ENCODE data around the gene ST3GAL2. TPM values are rescaled to one million over a fixed set of nuclear protein-coding genes. Genes with fewer than 3 reads are reported as not detected.

The ST3GAL2 gene
- total and polyA plus RNA-seq, 2 of the 4 experiments (the other 2 are of a cell fraction), result 17.4 to 17.7 TPM

DNA sequence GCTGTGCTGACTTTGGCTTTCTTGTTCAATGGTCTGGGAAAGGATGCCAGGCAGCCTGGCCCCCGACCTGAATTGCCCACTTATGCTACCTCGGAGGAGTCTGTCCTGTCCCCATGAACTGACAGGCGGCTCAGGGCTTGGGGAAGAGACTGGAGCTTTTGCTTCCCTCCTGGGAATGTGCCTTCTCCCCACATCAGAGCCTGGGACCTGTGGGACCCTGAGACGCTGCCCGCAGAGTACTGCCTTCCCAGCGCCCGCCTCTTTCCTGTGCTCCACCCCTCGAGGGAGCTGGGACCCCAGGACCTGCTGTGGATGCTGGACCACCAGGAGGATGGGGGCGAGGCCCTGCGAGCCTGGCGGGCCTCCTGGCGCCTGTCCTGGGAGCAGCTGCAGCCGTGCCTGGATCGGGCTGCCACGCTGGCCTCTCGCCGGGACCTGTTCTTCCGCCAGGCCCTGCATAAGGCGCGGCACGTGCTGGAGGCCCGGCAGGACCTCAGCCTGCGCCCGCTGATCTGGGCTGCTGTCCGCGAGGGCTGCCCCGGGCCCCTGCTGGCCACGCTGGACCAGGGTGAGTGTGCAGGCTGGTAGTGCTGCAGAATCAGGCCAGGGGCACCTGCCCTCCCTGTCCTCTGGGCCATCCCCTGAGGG is 34.0 kb upstream of the ST3GAL2 start:
- no peak overlapping the region for H2AFZ ChIP-seq (replicated peaks; ENCODE audit: low read length, poor library complexity)
- WGBS, 2 experiments (ENCODE audit: extremely low coverage in 2 of 2, insufficient read length in 1 of 2), result 87% methylated on average over 14 of the region's 28 CpGs; no CpG with 5 or more reads in 1 of the 2 experiments
- H2BK120ac ChIP-seq (ENCODE audit: low read depth, low read length), result no peak overlapping the region
- no peak overlapping the region for H2AK9ac ChIP-seq (replicated peaks; ENCODE audit: low read depth, low read length, poor library complexity)
- no peak overlapping the region for H2BK15ac ChIP-seq (ENCODE audit: low read depth, low read length)
- no peak overlapping the region for H2BK20ac ChIP-seq (ENCODE audit: low read depth, low read length)
- H4K8ac ChIP-seq (ENCODE audit: low read depth in 2 of 2, low read length in 2 of 2), result no peak overlapping the region
- H3K18ac ChIP-seq (ENCODE audit: low read depth, low read length), result no peak overlapping the region
- DNase-seq (no peak), ATAC-seq (ENCODE audit: low read depth) (no peak)
- 0 out of 2 replicates have a peak, but pooled peaks cover 8% of the 10 kb centered on the region for H3K9me1 ChIP-seq (ENCODE audit: insufficient read depth, low read length)
- TF ChIP-seq MAFK (IDR thresholded peaks at IDR 0.05; ENCODE audit: low read depth, low read length) (no peak), POLR2A (IDR thresholded peaks at IDR 0.05; ENCODE audit: low read depth, low read length) (no peak), MXI1 (IDR thresholded peaks at IDR 0.05; ENCODE audit: borderline replicate concordance, low read depth, low read length) (no peak), SMC3 (IDR thresholded peaks at IDR 0.05; ENCODE audit: low read depth, low read length) (no peak), CHD1 (IDR thresholded peaks at IDR 0.05; ENCODE audit: low read depth, low read length) (no peak), MAZ (IDR thresholded peaks at IDR 0.05; ENCODE audit: borderline replicate concordance, low read depth, low read length) (no peak)
- TF ChIP-seq, protein P1, sequence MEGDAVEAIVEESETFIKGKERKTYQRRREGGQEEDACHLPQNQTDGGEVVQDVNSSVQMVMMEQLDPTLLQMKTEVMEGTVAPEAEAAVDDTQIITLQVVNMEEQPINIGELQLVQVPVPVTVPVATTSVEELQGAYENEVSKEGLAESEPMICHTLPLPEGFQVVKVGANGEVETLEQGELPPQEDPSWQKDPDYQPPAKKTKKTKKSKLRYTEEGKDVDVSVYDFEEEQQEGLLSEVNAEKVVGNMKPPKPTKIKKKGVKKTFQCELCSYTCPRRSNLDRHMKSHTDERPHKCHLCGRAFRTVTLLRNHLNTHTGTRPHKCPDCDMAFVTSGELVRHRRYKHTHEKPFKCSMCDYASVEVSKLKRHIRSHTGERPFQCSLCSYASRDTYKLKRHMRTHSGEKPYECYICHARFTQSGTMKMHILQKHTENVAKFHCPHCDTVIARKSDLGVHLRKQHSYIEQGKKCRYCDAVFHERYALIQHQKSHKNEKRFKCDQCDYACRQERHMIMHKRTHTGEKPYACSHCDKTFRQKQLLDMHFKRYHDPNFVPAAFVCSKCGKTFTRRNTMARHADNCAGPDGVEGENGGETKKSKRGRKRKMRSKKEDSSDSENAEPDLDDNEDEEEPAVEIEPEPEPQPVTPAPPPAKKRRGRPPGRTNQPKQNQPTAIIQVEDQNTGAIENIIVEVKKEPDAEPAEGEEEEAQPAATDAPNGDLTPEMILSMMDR (conservative IDR thresholded peaks at IDR 0.05; ENCODE audit: low read depth, low read length), result no peak
- TF ChIP-seq, protein P2, sequence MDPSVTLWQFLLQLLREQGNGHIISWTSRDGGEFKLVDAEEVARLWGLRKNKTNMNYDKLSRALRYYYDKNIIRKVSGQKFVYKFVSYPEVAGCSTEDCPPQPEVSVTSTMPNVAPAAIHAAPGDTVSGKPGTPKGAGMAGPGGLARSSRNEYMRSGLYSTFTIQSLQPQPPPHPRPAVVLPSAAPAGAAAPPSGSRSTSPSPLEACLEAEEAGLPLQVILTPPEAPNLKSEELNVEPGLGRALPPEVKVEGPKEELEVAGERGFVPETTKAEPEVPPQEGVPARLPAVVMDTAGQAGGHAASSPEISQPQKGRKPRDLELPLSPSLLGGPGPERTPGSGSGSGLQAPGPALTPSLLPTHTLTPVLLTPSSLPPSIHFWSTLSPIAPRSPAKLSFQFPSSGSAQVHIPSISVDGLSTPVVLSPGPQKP (IDR thresholded peaks at IDR 0.05; ENCODE audit: borderline replicate concordance, low read depth, low read length), result no peak
- TF ChIP-seq, protein P3, sequence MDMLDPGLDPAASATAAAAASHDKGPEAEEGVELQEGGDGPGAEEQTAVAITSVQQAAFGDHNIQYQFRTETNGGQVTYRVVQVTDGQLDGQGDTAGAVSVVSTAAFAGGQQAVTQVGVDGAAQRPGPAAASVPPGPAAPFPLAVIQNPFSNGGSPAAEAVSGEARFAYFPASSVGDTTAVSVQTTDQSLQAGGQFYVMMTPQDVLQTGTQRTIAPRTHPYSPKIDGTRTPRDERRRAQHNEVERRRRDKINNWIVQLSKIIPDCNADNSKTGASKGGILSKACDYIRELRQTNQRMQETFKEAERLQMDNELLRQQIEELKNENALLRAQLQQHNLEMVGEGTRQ (IDR thresholded peaks at IDR 0.05; ENCODE audit: low read depth, low read length), result no peak
- no peak overlapping the region for H3K14ac ChIP-seq (replicated peaks; ENCODE audit: low read depth, low read length)
- no peak overlapping the region for H3K4me3 ChIP-seq (ENCODE audit: insufficient read depth, low read depth, low read length)
- H3K23ac ChIP-seq (ENCODE audit: low read depth, low read length), result no peak overlapping the region
- CTCF ChIA-PET, result no interaction called here
- H3K9me3 ChIP-seq (ENCODE audit: control insufficient read depth, insufficient read depth, low read length), result no peaks in the 10 kb centered on the region
- no peaks in the 10 kb centered on the region; the same call in 1 of the 2 replicates for H4K20me1 ChIP-seq (ENCODE audit: insufficient read depth, low read length)
- no peak overlapping the region for H2BK5ac ChIP-seq (ENCODE audit: low read depth, low read length, poor library complexity, severe bottlenecking)
- no peak overlapping the region for H3K27ac ChIP-seq (ENCODE audit: insufficient read depth, low read length)
- no peak overlapping the region for H4K5ac ChIP-seq (ENCODE audit: low read depth, low read length)
- H3K9ac ChIP-seq (ENCODE audit: low read depth, low read length), result no peak overlapping the region
- H3K36me3 ChIP-seq (ENCODE audit: control insufficient read depth, insufficient read depth, low read length), result peaks cover 7% of the 10 kb centered on the region; the same call in 1 of the 2 replicates
- POLR2A ChIA-PET (ENCODE audit: unreplicated experiment), result no interaction called here
- no peak overlapping the region for H4K91ac ChIP-seq (ENCODE audit: insufficient read depth, low read depth, low read length)
- H3K4ac ChIP-seq (ENCODE audit: low read depth, low read length), result no peak overlapping the region
- intact Hi-C loops (cut with micrococcal nuclease) (no loop called here), in situ Hi-C loops (cut with MboI; ENCODE audit: low sequenced_read_pairs) (no loop called here), dilution Hi-C loops (cut with HindIII; ENCODE audit: low sequenced_read_pairs, unreplicated experiment) (no loop called here)
- H3K56ac ChIP-seq (ENCODE audit: extremely low read depth, insufficient read depth, low read length), result no peak overlapping the region
- peaks cover 6% of the 10 kb centered on the region for H3K4me1 ChIP-seq (ENCODE audit: control insufficient read depth, insufficient read depth, low read length)
- H3K4me2 ChIP-seq (ENCODE audit: low read depth, low read length), result no peak overlapping the region
- H3K79me1 ChIP-seq (ENCODE audit: low read depth in 1 of 2, low read length in 2 of 2), result peaks cover 0 to 4% of the 10 kb centered on the region in 2 experiments; a peak in 1 of 4 replicates
- H3K27me3 ChIP-seq (ENCODE audit: control insufficient read depth, insufficient read depth, low read length), result no peaks in the 10 kb centered on the region
- BruUV-seq (replicated peaks), result no TSS peak
- no peak overlapping the region for H2AK5ac ChIP-seq (ENCODE audit: low read depth, low read length)

Measured in IMR-90 (cell line).